ENCODE data around the gene MMS19.

DNA sequence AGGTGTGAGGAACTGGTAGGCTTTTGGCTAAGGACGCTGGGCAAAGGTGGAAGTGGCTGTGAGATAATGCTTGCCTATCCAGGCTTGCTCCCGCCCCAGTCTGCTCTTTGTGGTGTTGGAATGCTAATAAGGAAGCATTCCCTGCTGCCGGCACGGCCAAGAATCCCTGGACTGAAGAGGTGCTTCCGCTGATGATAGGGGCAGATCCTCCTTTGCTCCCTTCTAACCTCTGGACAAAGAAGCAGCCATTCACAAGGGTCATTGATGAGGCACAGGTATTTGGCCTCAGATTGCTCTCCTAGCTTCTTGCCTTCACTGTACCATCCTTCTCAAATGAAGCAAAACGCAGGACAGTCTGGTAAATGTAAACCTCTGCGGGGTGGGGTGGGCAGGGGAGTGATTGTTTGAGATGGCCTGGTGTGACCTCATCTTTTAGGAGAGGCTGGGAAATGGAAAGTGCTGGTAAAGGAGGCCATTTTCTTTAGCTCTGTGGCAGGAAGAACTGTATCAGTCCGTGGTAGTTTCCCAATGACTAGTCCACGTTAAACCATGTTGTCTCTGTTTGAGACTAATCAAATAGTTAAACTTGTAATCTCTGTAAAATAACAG, 70.5 kb downstream of the MMS19 start:
- TF ChIP-seq, protein P1, sequence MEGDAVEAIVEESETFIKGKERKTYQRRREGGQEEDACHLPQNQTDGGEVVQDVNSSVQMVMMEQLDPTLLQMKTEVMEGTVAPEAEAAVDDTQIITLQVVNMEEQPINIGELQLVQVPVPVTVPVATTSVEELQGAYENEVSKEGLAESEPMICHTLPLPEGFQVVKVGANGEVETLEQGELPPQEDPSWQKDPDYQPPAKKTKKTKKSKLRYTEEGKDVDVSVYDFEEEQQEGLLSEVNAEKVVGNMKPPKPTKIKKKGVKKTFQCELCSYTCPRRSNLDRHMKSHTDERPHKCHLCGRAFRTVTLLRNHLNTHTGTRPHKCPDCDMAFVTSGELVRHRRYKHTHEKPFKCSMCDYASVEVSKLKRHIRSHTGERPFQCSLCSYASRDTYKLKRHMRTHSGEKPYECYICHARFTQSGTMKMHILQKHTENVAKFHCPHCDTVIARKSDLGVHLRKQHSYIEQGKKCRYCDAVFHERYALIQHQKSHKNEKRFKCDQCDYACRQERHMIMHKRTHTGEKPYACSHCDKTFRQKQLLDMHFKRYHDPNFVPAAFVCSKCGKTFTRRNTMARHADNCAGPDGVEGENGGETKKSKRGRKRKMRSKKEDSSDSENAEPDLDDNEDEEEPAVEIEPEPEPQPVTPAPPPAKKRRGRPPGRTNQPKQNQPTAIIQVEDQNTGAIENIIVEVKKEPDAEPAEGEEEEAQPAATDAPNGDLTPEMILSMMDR (IDR thresholded peaks at IDR 0.05) = no peak
- TF ChIP-seq POLR2A (IDR thresholded peaks at IDR 0.05) = peak; percentile 59
- peak; percentile 8 to 74 (median 65) for TF ChIP-seq POLR2AphosphoS5 (IDR thresholded peaks at IDR 0.05)
- TF ChIP-seq EP300 (IDR thresholded peaks at IDR 0.05; ENCODE audit: low read depth) = no peak

Data from transverse colon (tissue), 4 donors.